Ovary (tissue), 9 donors: ENCODE measurements around the gene SLC44A1. TPM values are rescaled to one million over a fixed set of nuclear protein-coding genes. Genes with fewer than 3 reads are reported as not detected.
A peak's percentile ranks its signal among the peaks of the same experiment; 100 is the strongest.

ENCODE experiments used
- DNase-seq, 5 donors: peaks; one replicate each; pipeline ENCODE4 v3.0.0-alpha.2; 2019 to 2020
- H3K27ac ChIP-seq, 2 donors: fragments of 200-600 bp; one replicate each; pipeline versions ENCODE4 v1.5.1 to v1.8.0; 2019 to 2022
- H3K27me3 ChIP-seq: fragments of 200-600 bp; one replicate; pipeline ENCODE4 v1.8.0; 2022
- H3K36me3 ChIP-seq: fragments of 200-600 bp; sonication (generic); one replicate; pipeline ENCODE4 v1.5.1; 2019
- H3K4me1 ChIP-seq: one replicate; pipeline ENCODE4 v1.8.1; 2013; ENCODE audit warnings: mild to moderate bottlenecking, moderate library complexity; ENCODE audit not compliant: insufficient read depth
- H3K4me3 ChIP-seq: fragments of 200-600 bp; sonication (generic); one replicate; pipeline ENCODE4 v1.5.1; 2017
- H3K9me3 ChIP-seq, 2 donors: fragments of 200-600 bp in 1 of 2; sonication (generic) in 1 of 2; one replicate each; pipeline versions ENCODE4 v1.5.1 to v1.8.1; 2013 to 2019; ENCODE audit warnings: mild to moderate bottlenecking in 1 of 2, moderate library complexity in 1 of 2
- EP300 ChIP-seq: sonication (generic); formaldehyde crosslinking; IDR thresholded peaks from one replicate; pipeline ENCODE4 v1.6.1; 2017; ENCODE audit warnings: antibody characterized with exemption
- POLR2A ChIP-seq: fragments of 450-650 bp; IDR thresholded peaks from one replicate; pipeline ENCODE4 v1.6.1; 2017; ENCODE audit warnings: antibody characterized with exemption, mild to moderate bottlenecking, moderate library complexity
- WGBS, 3 donors: extraction: QIAGEN DNeasy Blood & Tissue Kit in 1 of 3; methylation state at CpG; one replicate each; pipeline versions ENCODE4 v1.1.5 to v1.1.7; 2013 to 2017; 5-methylcytosine and 5-hydroxymethylcytosine counted together
- intact Hi-C, 4 donors: fragments of 100-400 bp; cut with DNase I; formaldehyde crosslinking; loops; one replicate each; pipeline versions ENCODE4 v1.11.0 to v1.15.1; 2022 to 2023
- polyA plus RNA-seq, 2 donors: library from polyadenylated mRNA; stranded (reverse); fragments of 200-250 nt in 1 of 2; fragments of 350-450 nt in 1 of 2; fragmentation: Illumina TruSeq in 1 of 2; extraction: RNeasy Lipid Tissue Mini Kit (QIAGEN cat#74804) in 1 of 2; gene quantifications; one replicate each; pipeline ENCODE4 v1.2.3, GENCODE V29; 2013 to 2014
- total RNA-seq, 7 donors: library from RNA; depleted of rRNA in 2 of 7; stranded (reverse); fragments of >200 nt in 2 of 7; fragmentation: NEBNext Ultra II Directional in 3 of 7; extraction: Animal tissue kit (Norgen Biotek cat#: 25700) in 3 of 7; gene quantifications; one replicate each; pipeline versions ENCODE4 v1.1.0 to v1.2.4, GENCODE V29; 2016 to 2023
- TF ChIP-seq, protein P1 (sequence below), 3 donors: fragments of 450-650 bp in 2 of 3; fragments of 200-600 bp in 1 of 3; IDR thresholded peaks; one replicate each; pipeline versions ENCODE4 v1.5.1 to v1.8.0; 2016 to 2022; ENCODE audit warnings: antibody characterized with exemption in 3 of 3, mild to moderate bottlenecking in 1 of 3
- donor health status: DM: no; HTN: no; CAD: no; lungs with moderate emphysema.
- donor health status: DM: no; HTN: no; CAD: no.
- donor health status: Bipolar disorder and iron deficiency.
- donor health status: DM: yes; HTN: yes; CAD: no.
- donor health status: DM: no; HTN: no; CAD: no.
- donor health status: DM: yes; HTN: yes; CAD: no.

The SLC44A1 gene
- total and polyA plus RNA-seq, 9 donors = 8.8 to 34.7 (median 28.5) TPM

- no peak for DNase-seq
- no peak for TF ChIP-seq POLR2A
- peak overlapping the region; percentile 15 for H3K4me3 ChIP-seq
- H3K4me1 ChIP-seq = peaks cover 1% of the 10 kb centered on the region
- 12 to 17% (median 13%) methylated on average over 2 of the region's 2 CpGs for WGBS, 3 donors
- H3K27me3 ChIP-seq = no peaks in the 10 kb centered on the region
- no peaks in the 10 kb centered on the region for H3K9me3 ChIP-seq
- H3K36me3 ChIP-seq = no peaks in the 10 kb centered on the region
- intact Hi-C loops = loop anchor here in 2 of 4 donors (5.0 to 10.0 kb wide), 2 partner anchors 250 to 377 kb away; no protein-coding TSS in a partner anchor
- peak overlapping the region in 1 of 2 donors; percentile 45 for H3K27ac ChIP-seq
Observed at GRCh38 chr9:105242062-105242461, 2.4 kb upstream of the SLC44A1 start.

DNA sequence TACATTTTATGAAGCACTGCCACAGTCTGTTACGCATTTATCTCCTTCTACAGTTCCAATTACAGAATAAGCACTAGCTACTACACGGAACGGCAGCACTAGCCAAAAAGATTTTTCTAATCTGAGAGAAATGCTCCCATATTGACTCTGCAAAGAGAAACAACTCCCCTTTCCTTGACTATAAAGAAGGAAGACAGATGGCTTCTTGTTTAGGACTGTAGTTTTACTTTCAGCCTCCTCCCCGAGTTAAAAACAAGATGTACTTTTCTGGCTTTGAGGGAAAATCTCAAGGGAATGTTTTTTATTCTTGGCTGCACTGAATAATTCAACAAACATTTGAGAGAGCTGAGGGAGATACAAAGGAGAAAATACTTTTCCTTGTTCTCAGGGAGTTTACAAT lies 1.9 kb upstream of the SLC44A1 start:
- intact Hi-C loops = loop anchor here in 2 of 4 donors (5.0 to 10.0 kb wide), 2 partner anchors 250 to 378 kb away; no protein-coding TSS in a partner anchor
- no peaks in the 10 kb centered on the region for H3K36me3 ChIP-seq
- peaks cover 1% of the 10 kb centered on the region for H3K4me1 ChIP-seq
- TF ChIP-seq, protein P1, sequence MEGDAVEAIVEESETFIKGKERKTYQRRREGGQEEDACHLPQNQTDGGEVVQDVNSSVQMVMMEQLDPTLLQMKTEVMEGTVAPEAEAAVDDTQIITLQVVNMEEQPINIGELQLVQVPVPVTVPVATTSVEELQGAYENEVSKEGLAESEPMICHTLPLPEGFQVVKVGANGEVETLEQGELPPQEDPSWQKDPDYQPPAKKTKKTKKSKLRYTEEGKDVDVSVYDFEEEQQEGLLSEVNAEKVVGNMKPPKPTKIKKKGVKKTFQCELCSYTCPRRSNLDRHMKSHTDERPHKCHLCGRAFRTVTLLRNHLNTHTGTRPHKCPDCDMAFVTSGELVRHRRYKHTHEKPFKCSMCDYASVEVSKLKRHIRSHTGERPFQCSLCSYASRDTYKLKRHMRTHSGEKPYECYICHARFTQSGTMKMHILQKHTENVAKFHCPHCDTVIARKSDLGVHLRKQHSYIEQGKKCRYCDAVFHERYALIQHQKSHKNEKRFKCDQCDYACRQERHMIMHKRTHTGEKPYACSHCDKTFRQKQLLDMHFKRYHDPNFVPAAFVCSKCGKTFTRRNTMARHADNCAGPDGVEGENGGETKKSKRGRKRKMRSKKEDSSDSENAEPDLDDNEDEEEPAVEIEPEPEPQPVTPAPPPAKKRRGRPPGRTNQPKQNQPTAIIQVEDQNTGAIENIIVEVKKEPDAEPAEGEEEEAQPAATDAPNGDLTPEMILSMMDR (IDR thresholded peaks at IDR 0.05) = no peak
- TF ChIP-seq EP300 = no peak
- no peak for DNase-seq
- H3K27ac ChIP-seq = peak overlapping the region in 1 of 2 donors; percentile 45
- no peaks in the 10 kb centered on the region for H3K27me3 ChIP-seq
- H3K4me3 ChIP-seq = peak overlapping the region; percentile 15
- 3 to 4% (median 3%) methylated on average over 4 of the region's 4 CpGs for WGBS, 3 donors
- H3K9me3 ChIP-seq = no peaks in the 10 kb centered on the region

- TF ChIP-seq, protein P1 (IDR thresholded peaks at IDR 0.05) = no peak
- no peak for TF ChIP-seq POLR2A
- TF ChIP-seq EP300 = no peak
- H3K36me3 ChIP-seq = no peaks in the 10 kb centered on the region
- intact Hi-C loops = loop anchor here in 2 of 4 donors (5.0 to 10.0 kb wide), 2 partner anchors 251 to 378 kb away; no protein-coding TSS in a partner anchor
- H3K4me1 ChIP-seq = peaks cover 1% of the 10 kb centered on the region
- H3K27me3 ChIP-seq = no peaks in the 10 kb centered on the region
- no peak overlapping the region for H3K4me3 ChIP-seq
- no peaks in the 10 kb centered on the region for H3K9me3 ChIP-seq
- 27 to 33% (median 30%) methylated on average over 5 of the region's 5 CpGs for WGBS, 3 donors
- H3K27ac ChIP-seq = peak overlapping the region in 1 of 2 donors; percentile 45
- no peak for DNase-seq
Observed at GRCh38 chr9:105243015-105243686, 1.3 kb upstream of the SLC44A1 start.

- Histone ChIP-seq H3K4me1 (peaks cover 1% of the 10 kb centered on the region), H3K27ac (peak overlapping the region; percentile 23 to 56), H3K36me3 (no peaks in the 10 kb centered on the region), H3K4me3 (peak overlapping the region; percentile 88), H3K9me3 (no peaks in the 10 kb centered on the region), H3K27me3 (no peaks in the 10 kb centered on the region)
- DNase-seq = peak in 1 of 5 donors; percentile 14
- intact Hi-C loops = loop anchor here in 2 of 4 donors (5.0 to 10.0 kb wide), 2 partner anchors 252 to 380 kb away; no protein-coding TSS in a partner anchor
- WGBS, 3 donors = 0% methylated on average over 8 to 48 of the region's 48 CpGs
- TF ChIP-seq, protein P1 (IDR thresholded peaks at IDR 0.05) = no peak
- TF ChIP-seq EP300 (no peak), POLR2A (no peak)
Observed at GRCh38 chr9:105244734-105245028, 230 bp downstream of the SLC44A1 start.
